A549 (cell line): ENCODE data around the gene INTS6. TPM values are rescaled to one million over a fixed set of nuclear protein-coding genes. Genes with fewer than 3 reads are reported as not detected.

Experiments used
- ATAC-seq, 2 experiments: fragments of 200-7000 bp in 1 of 2; fragments of >200 bp in 1 of 2; cut with Nextera tagmentation in 1 of 2; cut with Tn5 transposase in 1 of 2; 3 replicates each; pipeline versions ENCODE4 v1.8.0 to v1.9.1; 2018 to 2020; ENCODE audit warnings: mild to moderate bottlenecking in 1 of 2, moderate library complexity in 1 of 2
- CTCF ChIA-PET: fragments of 300-600 bp; sonication (Branson Sonifier 250); formaldehyde crosslinking; extraction: SDS; loops from one replicate; lab custom pipeline; 2021; ENCODE audit warnings: antibody characterized with exemption, inconsistent platforms; lab: Yijun Ruan, JAX
- POLR2A ChIA-PET: fragments of 350-600 bp; formaldehyde crosslinking; extraction: SDS; loops from one replicate; lab custom pipeline; 2021; ENCODE audit warnings: antibody characterized with exemption, inconsistent platforms; lab: Yijun Ruan, JAX
- DNase-seq, 2 experiments: peaks; one replicate each; pipeline versions ENCODE4 v3.0.0 to v3.0.0-alpha.2; 2011 to 2016; ENCODE audit warnings: low read depth in 1 of 2, low spot score in 1 of 2
- FAIRE-seq: peaks from 2 replicates; lab custom pipeline; 2011; peaks lifted over from hg19 to GRCh38; lab: Jason Lieb, UNC
- H3K27ac ChIP-seq, 2 experiments: fragments of >200 bp; sonication (Bioruptor Twin); formaldehyde crosslinking; 3 replicates each; pipeline ENCODE4 v1.5.1; 2016 to 2017
- H3K4me1 ChIP-seq: fragments of >200 bp; sonication (Bioruptor Twin); formaldehyde crosslinking; 3 replicates; pipeline ENCODE4 v1.6.1; 2016
- H3K4me2 ChIP-seq: fragments of >200 bp; sonication (Bioruptor Twin); formaldehyde crosslinking; 3 replicates; pipeline ENCODE4 v1.6.1; 2016
- H3K4me3 ChIP-seq: fragments of >200 bp; sonication (Bioruptor Twin); formaldehyde crosslinking; 3 replicates; pipeline ENCODE4 v1.5.1; 2016
- H3K9me3 ChIP-seq: fragments of >200 bp; sonication (Bioruptor Twin); formaldehyde crosslinking; 3 replicates; pipeline ENCODE4 v1.6.1; 2016
- BCL3 ChIP-seq: fragments of >200 bp; sonication (Bioruptor Twin); formaldehyde crosslinking; IDR thresholded peaks from 3 replicates; pipeline ENCODE4 v1.6.1; 2016
- CBX2 ChIP-seq: fragments of 200-600 bp; sonication (generic); IDR thresholded peaks from 2 replicates; pipeline ENCODE4 v1.6.1; 2016; ENCODE audit warnings: low read depth, mild to moderate bottlenecking, borderline replicate concordance
- CEBPB ChIP-seq, 2 experiments: fragments of >200 bp in 1 of 2; sonication (Bioruptor Twin) in 1 of 2; formaldehyde crosslinking in 1 of 2; IDR thresholded peaks; 2 replicates each; pipeline ENCODE4 v1.6.1; 2012 to 2016
- CTCF ChIP-seq: fragments of >200 bp; sonication (Bioruptor Twin); formaldehyde crosslinking; IDR thresholded peaks from 3 replicates; pipeline ENCODE4 v1.5.1; 2016
- EHMT2 ChIP-seq: fragments of 200-600 bp; sonication (generic); IDR thresholded peaks from 2 replicates; pipeline ENCODE4 v1.6.1; 2016; ENCODE audit warnings: antibody characterized with exemption, low read depth, mild to moderate bottlenecking, moderate library complexity
- EP300 ChIP-seq, 2 experiments: fragments of >200 bp; sonication (Bioruptor Twin); formaldehyde crosslinking; IDR thresholded peaks; 2 replicates in 1 of 2; 3 replicates in 1 of 2; pipeline ENCODE4 v1.6.1; 2016 to 2017
- ESRRA ChIP-seq: fragments of 150-350 bp; IDR thresholded peaks from 2 replicates; pipeline ENCODE4 v1.6.1; 2014; ENCODE audit warnings: mild to moderate bottlenecking, low read length, borderline replicate concordance
- HOXA7 ChIP-seq: fragments of 250-450 bp; sonication (Bioruptor Pico); IDR thresholded peaks from 2 replicates; pipeline ENCODE4 v1.5.0; 2020; ENCODE audit warnings: mild to moderate bottlenecking, moderate library complexity
- HOXB13 ChIP-seq: fragments of 250-450 bp; sonication (Bioruptor Pico); IDR thresholded peaks from 2 replicates; pipeline ENCODE4 v1.5.0; 2020; ENCODE audit warnings: low read depth, mild to moderate bottlenecking, moderate library complexity
- JUN ChIP-seq, 2 experiments: fragments of >200 bp; sonication (Bioruptor Twin); formaldehyde crosslinking; IDR thresholded peaks; 2 replicates in 1 of 2; 3 replicates in 1 of 2; pipeline ENCODE4 v1.6.1; 2016 to 2017
- MAFK ChIP-seq: fragments of 450-650 bp; IDR thresholded peaks from 2 replicates; pipeline ENCODE4 v1.6.1; 2014; ENCODE audit not compliant: partially characterized antibody
- MAZ ChIP-seq: fragments of 150-350 bp; IDR thresholded peaks from 2 replicates; pipeline ENCODE4 v1.6.1; 2014; ENCODE audit warnings: antibody characterized with exemption, low read depth, low read length, borderline replicate concordance
- MYC ChIP-seq: IDR thresholded peaks from 2 replicates; pipeline ENCODE4 v1.6.1; 2012; ENCODE audit warnings: mild to moderate bottlenecking, inconsistent platforms, low read length, improper control_type of control experiment, borderline replicate concordance
- PBX3 ChIP-seq: IDR thresholded peaks from 2 replicates; pipeline ENCODE4 v1.6.1; 2012
- PHF8 ChIP-seq: fragments of 200-600 bp; sonication (generic); IDR thresholded peaks from 2 replicates; pipeline ENCODE4 v1.6.1; 2016; ENCODE audit warnings: low read depth, mild to moderate bottlenecking, antibody characterized with exemption, moderate library complexity, borderline replicate concordance
- POLR2A ChIP-seq: IDR thresholded peaks from 2 replicates; pipeline ENCODE4 v1.6.1; 2012; ENCODE audit warnings: mild to moderate bottlenecking, low read length
- RAD21 ChIP-seq, 2 experiments: fragments of >200 bp in 1 of 2; sonication (Bioruptor Twin) in 1 of 2; formaldehyde crosslinking in 1 of 2; IDR thresholded peaks in 1 of 2; conservative IDR thresholded peaks in 1 of 2; 2 replicates in 1 of 2; 3 replicates in 1 of 2; pipeline ENCODE4 v1.6.1; 2012 to 2018; ENCODE audit warnings: inconsistent platforms in 1 of 2
- REST ChIP-seq: fragments of 200-600 bp; sonication (generic); IDR thresholded peaks from 2 replicates; pipeline ENCODE4 v1.6.1; 2016; ENCODE audit warnings: antibody characterized with exemption, mild to moderate bottlenecking, moderate library complexity
- RNF2 ChIP-seq: fragments of 200-600 bp; sonication (generic); IDR thresholded peaks from 2 replicates; pipeline ENCODE4 v1.6.1; 2016; ENCODE audit warnings: low read depth, mild to moderate bottlenecking, antibody characterized with exemption, moderate library complexity, borderline replicate concordance
- SMC3 ChIP-seq: fragments of >200 bp; sonication (Bioruptor Twin); formaldehyde crosslinking; IDR thresholded peaks from 3 replicates; pipeline ENCODE4 v1.6.1; 2018; ENCODE audit warnings: inconsistent platforms
- SREBF2 ChIP-seq: fragments of 450-650 bp; IDR thresholded peaks from 2 replicates; pipeline ENCODE4 v1.6.1; 2014; ENCODE audit warnings: mild to moderate bottlenecking, moderate library complexity
- ZFP36 ChIP-seq: fragments of 450-650 bp; IDR thresholded peaks from 2 replicates; pipeline ENCODE4 v1.6.1; 2014; ENCODE audit warnings: borderline replicate concordance; ENCODE audit not compliant: partially characterized antibody
- WGBS: methylation state at CpG from one replicate; pipeline ENCODE4 v1.1.6; 2017; ENCODE audit errors: missing lambda C conversion rate; 5-methylcytosine and 5-hydroxymethylcytosine counted together
- polyA plus RNA-seq, 4 experiments: library from polyadenylated mRNA; depleted of rRNA in 3 of 4; stranded (reverse); fragments of >200 nt; fragmentation: RNase III in 1 of 4; extraction: RNeasy Plus Mini Kit Qiagen cat#74134 plus additional on column Dnase treatment in 1 of 4; gene quantifications; 2 replicates in 3 of 4; 3 replicates in 1 of 4; pipeline ENCODE4 v1.2.3, GENCODE V29; 2011 to 2017

Gene INTS6
- polyA plus RNA-seq, 2 of the 4 experiments (the other 2 are of a cell fraction): 11.5 to 37.1 TPM

GRCh38 chr13:51425410-51426042 is 27.3 kb downstream of the INTS6 start:
- H3K4me3 ChIP-seq: no peak overlapping the region
- 86% methylated on average over 4 of the region's 4 CpGs for WGBS
- DNase-seq: no peak
- no peak overlapping the region for H3K27ac ChIP-seq
- TF ChIP-seq CEBPB (IDR thresholded peaks at IDR 0.05) (no peak), SREBF2 (no peak), ZFP36 (no peak), HOXA7 (no peak), HOXB13 (CRISPR knock-in tag) (no peak), POLR2A (no peak), CBX2 (no peak), MYC (no peak), RAD21 (conservative IDR thresholded peaks at IDR 0.05 in 1 of 2, IDR thresholded peaks at IDR 0.05 in 1 of 2) (no peak), PBX3 (no peak), EP300 (IDR thresholded peaks at IDR 0.05) (no peak), MAFK (no peak)
- TF ChIP-seq, all 56 proteins: peak for 0
- FAIRE-seq: no peak
- Histone ChIP-seq H3K4me2 (no peak overlapping the region), H3K4me1 (peaks cover 4% of the 10 kb centered on the region; the same call in 1 of the 3 replicates), H3K9me3 (no peaks in the 10 kb centered on the region)
- POLR2A ChIA-PET: no interaction called here
- ATAC-seq: no peak
- CTCF ChIA-PET: interaction anchor here (1.4 kb wide), 1 partner anchor 372 kb away, joined by 7 read pairs; no protein-coding TSS in a partner anchor

GRCh38 chr13:51423766-51424165 is 29.1 kb downstream of the INTS6 start:
- Histone ChIP-seq H3K4me2 (no peak overlapping the region), H3K4me3 (no peak overlapping the region), H3K9me3 (no peaks in the 10 kb centered on the region), H3K4me1 (peaks cover 4% of the 10 kb centered on the region; the same call in 1 of the 3 replicates), H3K27ac (no peak overlapping the region)
- POLR2A ChIA-PET: no interaction called here
- CTCF ChIA-PET: interaction anchor here (1.1 kb wide), 1 partner anchor 375 kb away, joined by 4 read pairs; no protein-coding TSS in a partner anchor
- TF ChIP-seq MYC: no peak
- no peak for TF ChIP-seq HOXB13 (CRISPR knock-in tag)
- TF ChIP-seq REST: no peak
- TF ChIP-seq RNF2: no peak
- no peak for DNase-seq
- no peak for ATAC-seq
- no peak for FAIRE-seq

GRCh38 chr13:51422484-51422883 is 30.4 kb downstream of the INTS6 start:
- CTCF ChIA-PET: interaction anchor here (1.0 kb wide), 1 partner anchor 393 kb away, joined by 3 read pairs; no protein-coding TSS in a partner anchor
- ATAC-seq (no peak), FAIRE-seq (no peak), DNase-seq (no peak)
- H3K4me3 ChIP-seq: no peak overlapping the region
- no peaks in the 10 kb centered on the region for H3K9me3 ChIP-seq
- WGBS: 100% methylated on average over 1 of the region's 1 CpG
- POLR2A ChIA-PET: no interaction called here
- no peak overlapping the region for H3K27ac ChIP-seq
- TF ChIP-seq JUN (IDR thresholded peaks at IDR 0.05) (no peak), EHMT2 (no peak), PHF8 (no peak), CTCF (no peak), RNF2 (no peak), SMC3 (no peak), CBX2 (no peak), MAFK (no peak), MAZ (no peak), BCL3 (no peak), ESRRA (no peak)
- TF ChIP-seq, all 56 proteins: peak for 0
- peaks cover 4% of the 10 kb centered on the region; the same call in 1 of the 3 replicates for H3K4me1 ChIP-seq
- H3K4me2 ChIP-seq: no peak overlapping the region
